ENCODE data around the gene DOK6.

DNA sequence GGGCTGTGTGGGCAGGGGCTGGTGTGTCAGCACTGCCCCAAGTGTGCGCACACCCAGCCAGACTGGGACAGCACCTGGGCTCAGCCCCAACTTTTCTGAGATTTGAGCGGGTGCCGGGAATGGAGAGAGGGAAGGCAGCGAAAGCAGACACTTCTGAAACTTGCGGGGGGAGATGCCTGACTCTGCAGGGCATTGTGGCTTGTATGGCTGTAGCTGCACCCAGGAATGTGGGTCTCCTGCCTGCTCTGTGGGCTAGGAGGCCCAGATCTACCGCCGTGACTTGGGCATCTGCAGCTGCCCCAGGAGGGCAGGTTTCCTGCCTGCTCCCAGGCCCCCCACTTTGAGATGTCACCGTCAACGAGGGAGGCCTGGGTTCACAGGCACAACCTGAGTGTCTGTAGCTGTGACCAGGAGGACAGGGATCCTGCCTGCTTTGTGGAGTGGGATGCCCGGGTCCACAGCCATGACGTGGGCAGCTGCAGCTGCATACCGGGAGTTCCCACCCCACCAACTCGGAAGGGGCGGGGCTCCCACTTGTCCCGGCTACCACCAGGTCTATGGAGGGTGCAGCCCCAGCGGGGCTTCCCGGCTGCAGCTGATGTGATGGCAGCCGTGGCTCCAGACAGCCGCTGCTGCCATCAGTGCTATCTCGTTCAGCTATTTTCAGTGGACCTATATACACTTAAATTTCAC lies 95.3 kb downstream of the DOK6 start:
- TF ChIP-seq, protein P1, sequence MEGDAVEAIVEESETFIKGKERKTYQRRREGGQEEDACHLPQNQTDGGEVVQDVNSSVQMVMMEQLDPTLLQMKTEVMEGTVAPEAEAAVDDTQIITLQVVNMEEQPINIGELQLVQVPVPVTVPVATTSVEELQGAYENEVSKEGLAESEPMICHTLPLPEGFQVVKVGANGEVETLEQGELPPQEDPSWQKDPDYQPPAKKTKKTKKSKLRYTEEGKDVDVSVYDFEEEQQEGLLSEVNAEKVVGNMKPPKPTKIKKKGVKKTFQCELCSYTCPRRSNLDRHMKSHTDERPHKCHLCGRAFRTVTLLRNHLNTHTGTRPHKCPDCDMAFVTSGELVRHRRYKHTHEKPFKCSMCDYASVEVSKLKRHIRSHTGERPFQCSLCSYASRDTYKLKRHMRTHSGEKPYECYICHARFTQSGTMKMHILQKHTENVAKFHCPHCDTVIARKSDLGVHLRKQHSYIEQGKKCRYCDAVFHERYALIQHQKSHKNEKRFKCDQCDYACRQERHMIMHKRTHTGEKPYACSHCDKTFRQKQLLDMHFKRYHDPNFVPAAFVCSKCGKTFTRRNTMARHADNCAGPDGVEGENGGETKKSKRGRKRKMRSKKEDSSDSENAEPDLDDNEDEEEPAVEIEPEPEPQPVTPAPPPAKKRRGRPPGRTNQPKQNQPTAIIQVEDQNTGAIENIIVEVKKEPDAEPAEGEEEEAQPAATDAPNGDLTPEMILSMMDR (conservative IDR thresholded peaks at IDR 0.05; ENCODE audit: low read depth, low read length), result no peak
- TF ChIP-seq EZH2phosphoT487 (IDR thresholded peaks at IDR 0.05; ENCODE audit: borderline replicate concordance, low read length), result no peak
- no peak for TF ChIP-seq EZH2 (IDR thresholded peaks at IDR 0.05; ENCODE audit: low read length, unreplicated experiment)
